ENCODE results near the gene SPDEF.

The SPDEF gene

GRCh38 chr6:34597605-34598353, 41.6 kb upstream of the SPDEF start:
- no peak for TF ChIP-seq ZFX (IDR thresholded peaks at IDR 0.05; ENCODE audit: borderline replicate concordance)
- TF ChIP-seq, protein P1, sequence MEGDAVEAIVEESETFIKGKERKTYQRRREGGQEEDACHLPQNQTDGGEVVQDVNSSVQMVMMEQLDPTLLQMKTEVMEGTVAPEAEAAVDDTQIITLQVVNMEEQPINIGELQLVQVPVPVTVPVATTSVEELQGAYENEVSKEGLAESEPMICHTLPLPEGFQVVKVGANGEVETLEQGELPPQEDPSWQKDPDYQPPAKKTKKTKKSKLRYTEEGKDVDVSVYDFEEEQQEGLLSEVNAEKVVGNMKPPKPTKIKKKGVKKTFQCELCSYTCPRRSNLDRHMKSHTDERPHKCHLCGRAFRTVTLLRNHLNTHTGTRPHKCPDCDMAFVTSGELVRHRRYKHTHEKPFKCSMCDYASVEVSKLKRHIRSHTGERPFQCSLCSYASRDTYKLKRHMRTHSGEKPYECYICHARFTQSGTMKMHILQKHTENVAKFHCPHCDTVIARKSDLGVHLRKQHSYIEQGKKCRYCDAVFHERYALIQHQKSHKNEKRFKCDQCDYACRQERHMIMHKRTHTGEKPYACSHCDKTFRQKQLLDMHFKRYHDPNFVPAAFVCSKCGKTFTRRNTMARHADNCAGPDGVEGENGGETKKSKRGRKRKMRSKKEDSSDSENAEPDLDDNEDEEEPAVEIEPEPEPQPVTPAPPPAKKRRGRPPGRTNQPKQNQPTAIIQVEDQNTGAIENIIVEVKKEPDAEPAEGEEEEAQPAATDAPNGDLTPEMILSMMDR (IDR thresholded peaks at IDR 0.05): no peak
- peak overlapping the region; percentile 94 for H3K27ac ChIP-seq

DNA sequence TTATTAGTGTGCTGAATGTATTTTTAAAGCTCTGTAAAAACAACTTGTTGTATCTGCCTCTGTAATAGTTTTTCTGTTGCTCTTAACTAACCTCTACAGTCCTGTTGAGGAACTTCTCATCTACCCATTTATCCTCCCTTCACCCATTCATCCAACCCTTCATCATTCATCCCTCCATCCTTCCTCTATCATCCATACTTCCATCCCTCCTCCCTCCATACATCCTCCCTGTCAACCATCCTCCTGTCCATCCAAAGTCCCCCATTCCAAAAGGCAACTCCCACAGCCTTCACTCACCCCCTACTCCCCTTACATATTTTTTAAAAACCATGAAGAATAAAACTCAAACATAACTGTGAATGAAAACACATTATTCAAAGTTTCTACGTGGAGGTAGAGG, 40.7 kb upstream of the SPDEF start:
- peak overlapping the region; percentile 94 for H3K27ac ChIP-seq
- TF ChIP-seq, protein P1 (IDR thresholded peaks at IDR 0.05): no peak
- TF ChIP-seq ZFX (IDR thresholded peaks at IDR 0.05; ENCODE audit: borderline replicate concordance): no peak

- peak overlapping the region; percentile 94 for H3K27ac ChIP-seq
Measured at GRCh38 chr6:34595332-34596184, 39.4 kb upstream of the SPDEF start.

DNA sequence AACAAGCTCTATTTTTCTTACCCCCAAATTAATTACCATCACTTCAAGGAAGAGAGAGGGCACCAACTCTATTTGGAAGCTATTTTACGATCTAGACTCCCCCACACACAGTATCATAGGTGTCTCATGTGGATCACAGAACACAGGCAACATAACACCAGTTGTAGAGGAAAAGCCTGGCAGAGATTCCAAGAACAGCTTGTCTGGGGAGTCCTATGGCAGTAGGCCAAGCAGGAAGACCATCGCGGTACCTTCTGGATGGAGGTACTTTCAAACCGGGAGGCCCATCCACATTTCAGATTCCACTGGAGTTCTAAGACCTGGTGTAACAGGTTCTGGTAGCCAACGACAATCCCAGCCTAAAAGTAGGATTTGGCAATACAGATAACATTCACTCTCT, 37.6 kb upstream of the SPDEF start:
- TF ChIP-seq ZFX (IDR thresholded peaks at IDR 0.05; ENCODE audit: borderline replicate concordance): no peak
- TF ChIP-seq, protein P1 (IDR thresholded peaks at IDR 0.05): no peak

More at GRCh38 chr6:34595332-34596184, 39.4 kb upstream of the SPDEF start:
- no peak for TF ChIP-seq ZFX (IDR thresholded peaks at IDR 0.05; ENCODE audit: borderline replicate concordance)
- TF ChIP-seq, protein P1 (IDR thresholded peaks at IDR 0.05): no peak

DNA sequence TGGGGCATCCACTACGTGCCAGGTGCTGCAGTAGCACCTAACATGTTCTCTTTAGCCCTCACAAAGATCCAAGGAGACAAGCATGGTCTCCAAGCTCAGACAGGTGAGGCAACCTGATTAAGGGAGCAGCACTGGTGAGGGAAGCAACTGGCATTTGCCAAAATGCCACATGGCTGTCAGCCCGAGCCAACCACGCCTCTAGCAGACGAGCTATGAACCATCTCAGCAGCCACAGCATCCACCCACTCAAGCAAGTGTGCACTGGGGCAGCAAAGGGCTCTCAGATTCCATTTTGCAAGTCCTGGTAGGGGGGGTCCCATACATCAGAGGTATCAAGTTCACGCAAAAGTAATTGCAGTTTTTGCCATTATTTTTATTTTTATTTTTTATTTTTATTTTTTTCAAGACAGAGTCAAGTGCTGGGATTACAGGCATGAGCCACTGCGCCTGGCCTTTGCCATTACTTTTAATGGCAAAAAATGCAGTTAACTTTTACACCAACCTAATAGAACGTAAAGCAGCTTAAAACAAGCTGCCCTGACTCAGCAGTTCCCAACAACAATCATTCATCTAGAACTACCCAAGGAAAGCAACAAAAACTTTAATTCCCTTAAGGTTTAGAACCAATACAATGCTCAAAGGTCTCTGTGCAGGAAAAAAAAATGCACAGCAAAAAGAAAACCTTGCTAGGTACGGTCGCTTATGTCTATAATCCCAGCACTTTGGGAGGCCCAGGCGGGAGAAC, 36.3 kb upstream of the SPDEF start:
- H3K27ac ChIP-seq: no peak overlapping the region
- no peak for TF ChIP-seq ZFX (IDR thresholded peaks at IDR 0.05; ENCODE audit: borderline replicate concordance)
- TF ChIP-seq, protein P1 (IDR thresholded peaks at IDR 0.05): no peak

More for the DNA sequence above, 37.6 kb upstream of the SPDEF start:
- H3K27ac ChIP-seq: no peak overlapping the region

DNA sequence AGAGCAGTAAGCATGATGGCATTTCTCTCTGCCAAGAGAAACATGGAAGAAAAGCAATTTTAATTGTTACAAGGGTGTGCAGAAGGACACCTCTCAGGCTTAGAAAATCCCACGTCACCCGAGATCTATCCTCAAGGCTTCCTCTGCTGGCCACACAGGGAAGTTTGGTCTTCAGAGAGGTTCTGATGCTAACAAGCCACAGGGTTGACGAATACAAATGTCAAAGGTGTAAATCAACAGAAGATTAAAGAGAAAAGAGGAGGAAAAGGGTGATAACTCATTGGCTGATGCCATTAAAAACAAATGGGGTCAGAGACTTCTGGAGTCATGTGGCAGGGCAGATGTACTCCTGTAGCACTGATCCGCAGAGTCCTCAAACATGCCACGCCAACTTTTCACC, 33.6 kb upstream of the SPDEF start:
- H3K27ac ChIP-seq: no peak overlapping the region
- TF ChIP-seq ZFX (IDR thresholded peaks at IDR 0.05; ENCODE audit: borderline replicate concordance): no peak
- TF ChIP-seq, protein P1 (IDR thresholded peaks at IDR 0.05): no peak

All from 22Rv1 (cell line).